KMS-11 (cell line): ENCODE measurements around the gene TSPOAP1.

ENCODE experiments used
- H2AFZ ChIP-seq: fragments of 200-600 bp; sonication (generic); 2 replicates; pipeline ENCODE4 v1.6.1; 2016; ENCODE audit warnings: antibody characterized with exemption, mixed run types, low read depth
- H3K27ac ChIP-seq: fragments of 200-600 bp; sonication (generic); 2 replicates; pipeline ENCODE4 v1.6.1; 2016; ENCODE audit warnings: mild to moderate bottlenecking, mixed run types
- H3K27me3 ChIP-seq: fragments of 200-600 bp; sonication (generic); 2 replicates; pipeline ENCODE4 v1.6.1; 2017; ENCODE audit warnings: mild to moderate bottlenecking, low read depth, mixed run types, moderate library complexity; ENCODE audit not compliant: insufficient read depth
- H3K36me3 ChIP-seq: fragments of 200-600 bp; sonication (generic); 2 replicates; pipeline ENCODE4 v1.6.1; 2017; ENCODE audit warnings: mild to moderate bottlenecking, mixed run types; ENCODE audit not compliant: insufficient read depth
- H3K4me1 ChIP-seq: fragments of 200-600 bp; sonication (generic); 2 replicates; pipeline ENCODE4 v1.6.1; 2016; ENCODE audit warnings: mild to moderate bottlenecking, low read depth, mixed run types; ENCODE audit not compliant: poor library complexity, severe bottlenecking
- H3K4me2 ChIP-seq: fragments of 200-600 bp; sonication (generic); 2 replicates; pipeline ENCODE4 v1.7.0; 2016; ENCODE audit warnings: mild to moderate bottlenecking, mixed run types
- H3K4me3 ChIP-seq: fragments of 200-600 bp; sonication (generic); IDR thresholded peaks from 2 replicates; pipeline ENCODE4 v1.6.1; 2017; ENCODE audit warnings: low read depth, low read length, mixed read lengths; ENCODE audit not compliant: insufficient read depth
- H3K79me2 ChIP-seq: fragments of 200-600 bp; sonication (generic); 2 replicates; pipeline ENCODE4 v1.6.1; 2016; ENCODE audit warnings: low read depth, mixed run types; ENCODE audit not compliant: insufficient read depth
- H3K9ac ChIP-seq: fragments of 200-600 bp; sonication (generic); 2 replicates; pipeline ENCODE4 v1.6.1; 2016; ENCODE audit warnings: mild to moderate bottlenecking, mixed run types
- H4K20me1 ChIP-seq: fragments of 200-600 bp; sonication (generic); 2 replicates; pipeline ENCODE4 v1.6.1; 2016; ENCODE audit warnings: mild to moderate bottlenecking, mixed run types; ENCODE audit not compliant: insufficient read depth
- CTCF ChIP-seq: fragments of 200-600 bp; sonication (generic); conservative IDR thresholded peaks from 2 replicates; pipeline ENCODE4 v1.6.1; 2017; ENCODE audit warnings: low read depth, mild to moderate bottlenecking, antibody characterized with exemption, low read length, moderate library complexity, mixed read lengths

Gene TSPOAP1

GRCh38 chr17:58300336-58300735 lies 28.3 kb downstream of the TSPOAP1 start:
- Histone ChIP-seq H3K27ac (no peak overlapping the region), H3K4me1 (peaks cover 18% of the 10 kb centered on the region), H3K4me3 (no peak overlapping the region), H3K79me2 (no peaks in the 10 kb centered on the region), H4K20me1 (no peaks in the 10 kb centered on the region), H3K36me3 (no peaks in the 10 kb centered on the region), H3K4me2 (no peak overlapping the region), H3K27me3 (no peaks in the 10 kb centered on the region), H3K9ac (no peak overlapping the region), H2AFZ (no peak overlapping the region)
- TF ChIP-seq CTCF = no peak

- Histone ChIP-seq H3K4me1 (no peaks in the 10 kb centered on the region), H3K27ac (no peak overlapping the region), H4K20me1 (no peaks in the 10 kb centered on the region), H3K79me2 (no peaks in the 10 kb centered on the region), H3K36me3 (no peaks in the 10 kb centered on the region), H3K4me3 (no peak overlapping the region), H3K9ac (no peak overlapping the region), H2AFZ (no peak overlapping the region), H3K27me3 (no peaks in the 10 kb centered on the region), H3K4me2 (no peak overlapping the region)
- TF ChIP-seq CTCF = no peak
Measured at GRCh38 chr17:58294034-58294433, 34.6 kb downstream of the TSPOAP1 start.

GRCh38 chr17:58291246-58291645 lies 37.3 kb downstream of the TSPOAP1 start:
- H3K9ac ChIP-seq = no peak overlapping the region
- H3K4me1 ChIP-seq = no peaks in the 10 kb centered on the region
- H3K36me3 ChIP-seq = no peaks in the 10 kb centered on the region
- H3K27me3 ChIP-seq = no peaks in the 10 kb centered on the region
- H4K20me1 ChIP-seq = no peaks in the 10 kb centered on the region
- no peak overlapping the region for H3K4me2 ChIP-seq
- no peak overlapping the region for H3K4me3 ChIP-seq
- H2AFZ ChIP-seq = no peak overlapping the region
- no peak for TF ChIP-seq CTCF
- H3K27ac ChIP-seq = no peak overlapping the region
- H3K79me2 ChIP-seq = no peaks in the 10 kb centered on the region

GRCh38 chr17:58289869-58290268 lies 38.7 kb downstream of the TSPOAP1 start:
- Histone ChIP-seq H3K79me2 (no peaks in the 10 kb centered on the region), H3K27me3 (no peaks in the 10 kb centered on the region), H3K27ac (no peak overlapping the region), H3K36me3 (no peaks in the 10 kb centered on the region), H3K4me1 (no peaks in the 10 kb centered on the region), H3K4me2 (no peak overlapping the region), H2AFZ (no peak overlapping the region), H3K9ac (no peak overlapping the region), H4K20me1 (no peaks in the 10 kb centered on the region), H3K4me3 (no peak overlapping the region)
- TF ChIP-seq CTCF = no peak

GRCh38 chr17:58285422-58285810 lies 43.2 kb downstream of the TSPOAP1 start:
- Histone ChIP-seq H3K79me2 (no peaks in the 10 kb centered on the region), H4K20me1 (no peaks in the 10 kb centered on the region), H3K27me3 (no peaks in the 10 kb centered on the region), H3K4me2 (no peak overlapping the region), H2AFZ (no peak overlapping the region), H3K9ac (no peak overlapping the region), H3K4me1 (no peaks in the 10 kb centered on the region), H3K36me3 (no peaks in the 10 kb centered on the region), H3K4me3 (no peak overlapping the region), H3K27ac (no peak overlapping the region)
- TF ChIP-seq CTCF = no peak
